Neural progenitor cell (in vitro differentiated cells): ENCODE measurements around the gene CDK11A. TPM values are rescaled to one million over a fixed set of nuclear protein-coding genes. Genes with fewer than 3 reads are reported as not detected.

Experiments
- DNase-seq: peaks from one replicate; pipeline ENCODE4 v3.0.0-alpha.2; 2016; ENCODE audit warnings: low spot score
- H2AFZ ChIP-seq: fragments of 200-600 bp; sonication (generic); replicated peaks from 2 replicates; pipeline ENCODE4 v1.6.1; 2016; ENCODE audit warnings: antibody characterized with exemption
- H3F3A ChIP-seq: fragments of 200-600 bp; sonication (generic); 2 replicates; pipeline ENCODE4 v1.6.1; 2016; ENCODE audit warnings: antibody characterized with exemption, low read depth
- H3K27ac ChIP-seq: fragments of 200-600 bp; sonication (generic); 2 replicates; pipeline ENCODE4 v1.5.1; 2016; ENCODE audit warnings: mild to moderate bottlenecking
- H3K27me3 ChIP-seq: fragments of 200-600 bp; sonication (generic); 2 replicates; pipeline ENCODE4 v1.6.1; 2016; ENCODE audit warnings: mild to moderate bottlenecking, moderate library complexity
- H3K36me3 ChIP-seq: fragments of 200-600 bp; sonication (generic); 2 replicates; pipeline ENCODE4 v1.5.1; 2016
- H3K4me1 ChIP-seq: fragments of 200-600 bp; sonication (generic); 2 replicates; pipeline ENCODE4 v1.6.1; 2016; ENCODE audit warnings: mixed run types
- H3K4me2 ChIP-seq: fragments of 200-600 bp; sonication (generic); 2 replicates; pipeline ENCODE4 v1.6.1; 2016
- H3K4me3 ChIP-seq: fragments of 200-600 bp; sonication (generic); 2 replicates; pipeline ENCODE4 v1.5.1; 2016
- H3K79me2 ChIP-seq: fragments of 200-600 bp; sonication (generic); 2 replicates; pipeline ENCODE4 v1.6.1; 2016; ENCODE audit warnings: low read depth
- H3K9ac ChIP-seq: fragments of 200-600 bp; sonication (generic); 2 replicates; pipeline ENCODE4 v1.6.1; 2016
- H3K9me3 ChIP-seq: fragments of 200-600 bp; sonication (generic); 2 replicates; pipeline ENCODE4 v1.5.1; 2016; ENCODE audit warnings: low read depth
- H4K20me1 ChIP-seq: fragments of 200-600 bp; sonication (generic); 2 replicates; pipeline ENCODE4 v1.6.1; 2016; ENCODE audit warnings: low read depth
- H3K27ac Mint-ChIP-seq: 3 replicates; pipeline ENCODE4 v1.8.0; 2021; ENCODE audit warnings: mixed read lengths
- H3K27me3 Mint-ChIP-seq: 2 replicates; pipeline ENCODE4 v1.8.0; 2022; ENCODE audit warnings: low read depth, mild to moderate bottlenecking, inconsistent platforms, moderate library complexity, mixed read lengths; ENCODE audit not compliant: insufficient read depth
- H3K36me3 Mint-ChIP-seq: 3 replicates; pipeline ENCODE4 v1.8.0; 2021; ENCODE audit warnings: mixed read lengths
- H3K4me1 Mint-ChIP-seq: 3 replicates; pipeline ENCODE4 v1.8.0; 2021; ENCODE audit warnings: mixed read lengths
- H3K4me3 Mint-ChIP-seq: 3 replicates; pipeline ENCODE4 v1.8.0; 2021; ENCODE audit warnings: mild to moderate bottlenecking, moderate library complexity, mixed read lengths
- H3K9me3 Mint-ChIP-seq: 3 replicates; pipeline ENCODE4 v1.8.0; 2020; ENCODE audit warnings: mixed read lengths
- EZH2 ChIP-seq: fragments of 200-600 bp; sonication (generic); IDR thresholded peaks from 2 replicates; pipeline ENCODE4 v1.6.1; 2017; ENCODE audit warnings: antibody characterized with exemption, mild to moderate bottlenecking, moderate library complexity
- EZH2phosphoT487 ChIP-seq: fragments of 200-600 bp; sonication (generic); IDR thresholded peaks from 2 replicates; pipeline ENCODE4 v1.6.1; 2017; ENCODE audit warnings: antibody characterized with exemption
- total RNA-seq: library from RNA; depleted of rRNA; stranded (reverse); fragments of >200 nt; gene quantifications from 2 replicates; pipeline ENCODE4 v1.2.3, GENCODE V29; 2015; ENCODE audit warnings: low replicate concordance
- TF ChIP-seq, protein P1 (sequence below): fragments of 200-600 bp; sonication (generic); IDR thresholded peaks from 2 replicates; pipeline ENCODE4 v1.5.1; 2017; ENCODE audit warnings: antibody characterized with exemption, mild to moderate bottlenecking

The CDK11A gene
- total RNA-seq, 1 donor from 2014 or later = 6.6 TPM

DNA sequence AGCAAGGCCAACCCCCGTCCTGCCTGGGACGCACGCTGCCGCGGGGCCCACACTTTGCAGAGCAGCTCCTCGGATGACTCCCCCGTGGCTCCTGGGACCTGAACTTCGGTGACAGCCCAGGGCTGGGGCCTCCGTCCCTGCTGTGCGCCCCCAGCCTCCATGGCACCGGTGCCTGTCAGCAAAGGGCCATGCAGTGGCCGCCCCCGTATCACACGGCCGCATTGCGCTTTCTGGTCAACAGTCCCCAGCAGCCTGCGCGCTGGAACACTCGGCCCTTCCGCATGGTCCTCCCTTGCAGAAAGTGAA, 36.1 kb upstream of the CDK11A start:
- Mint-ChIP-seq H3K9me3 (no peaks in the 10 kb centered on the region), H3K36me3 (peaks cover 18% of the 10 kb centered on the region), H3K27me3 (peaks cover 2% of the 10 kb centered on the region), H3K27ac (no peak overlapping the region), H3K4me3 (no peak overlapping the region), H3K4me1 (peaks cover 2% of the 10 kb centered on the region)
- Histone ChIP-seq H3K27me3 (no peaks in the 10 kb centered on the region), H3K36me3 (no peaks in the 10 kb centered on the region), H3K27ac (no peak overlapping the region), H3F3A (no peaks in the 10 kb centered on the region), H3K9me3 (no peaks in the 10 kb centered on the region), H3K4me2 (no peak overlapping the region), H3K79me2 (peaks cover 8% of the 10 kb centered on the region), H3K4me3 (no peak overlapping the region), H3K9ac (no peak overlapping the region), H2AFZ (no peak overlapping the region), H3K4me1 (no peaks in the 10 kb centered on the region), H4K20me1 (peaks cover 12% of the 10 kb centered on the region)
- TF ChIP-seq EZH2 (no peak), EZH2phosphoT487 (no peak)
- TF ChIP-seq, protein P1, sequence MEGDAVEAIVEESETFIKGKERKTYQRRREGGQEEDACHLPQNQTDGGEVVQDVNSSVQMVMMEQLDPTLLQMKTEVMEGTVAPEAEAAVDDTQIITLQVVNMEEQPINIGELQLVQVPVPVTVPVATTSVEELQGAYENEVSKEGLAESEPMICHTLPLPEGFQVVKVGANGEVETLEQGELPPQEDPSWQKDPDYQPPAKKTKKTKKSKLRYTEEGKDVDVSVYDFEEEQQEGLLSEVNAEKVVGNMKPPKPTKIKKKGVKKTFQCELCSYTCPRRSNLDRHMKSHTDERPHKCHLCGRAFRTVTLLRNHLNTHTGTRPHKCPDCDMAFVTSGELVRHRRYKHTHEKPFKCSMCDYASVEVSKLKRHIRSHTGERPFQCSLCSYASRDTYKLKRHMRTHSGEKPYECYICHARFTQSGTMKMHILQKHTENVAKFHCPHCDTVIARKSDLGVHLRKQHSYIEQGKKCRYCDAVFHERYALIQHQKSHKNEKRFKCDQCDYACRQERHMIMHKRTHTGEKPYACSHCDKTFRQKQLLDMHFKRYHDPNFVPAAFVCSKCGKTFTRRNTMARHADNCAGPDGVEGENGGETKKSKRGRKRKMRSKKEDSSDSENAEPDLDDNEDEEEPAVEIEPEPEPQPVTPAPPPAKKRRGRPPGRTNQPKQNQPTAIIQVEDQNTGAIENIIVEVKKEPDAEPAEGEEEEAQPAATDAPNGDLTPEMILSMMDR = no peak
- no peak for DNase-seq

DNA sequence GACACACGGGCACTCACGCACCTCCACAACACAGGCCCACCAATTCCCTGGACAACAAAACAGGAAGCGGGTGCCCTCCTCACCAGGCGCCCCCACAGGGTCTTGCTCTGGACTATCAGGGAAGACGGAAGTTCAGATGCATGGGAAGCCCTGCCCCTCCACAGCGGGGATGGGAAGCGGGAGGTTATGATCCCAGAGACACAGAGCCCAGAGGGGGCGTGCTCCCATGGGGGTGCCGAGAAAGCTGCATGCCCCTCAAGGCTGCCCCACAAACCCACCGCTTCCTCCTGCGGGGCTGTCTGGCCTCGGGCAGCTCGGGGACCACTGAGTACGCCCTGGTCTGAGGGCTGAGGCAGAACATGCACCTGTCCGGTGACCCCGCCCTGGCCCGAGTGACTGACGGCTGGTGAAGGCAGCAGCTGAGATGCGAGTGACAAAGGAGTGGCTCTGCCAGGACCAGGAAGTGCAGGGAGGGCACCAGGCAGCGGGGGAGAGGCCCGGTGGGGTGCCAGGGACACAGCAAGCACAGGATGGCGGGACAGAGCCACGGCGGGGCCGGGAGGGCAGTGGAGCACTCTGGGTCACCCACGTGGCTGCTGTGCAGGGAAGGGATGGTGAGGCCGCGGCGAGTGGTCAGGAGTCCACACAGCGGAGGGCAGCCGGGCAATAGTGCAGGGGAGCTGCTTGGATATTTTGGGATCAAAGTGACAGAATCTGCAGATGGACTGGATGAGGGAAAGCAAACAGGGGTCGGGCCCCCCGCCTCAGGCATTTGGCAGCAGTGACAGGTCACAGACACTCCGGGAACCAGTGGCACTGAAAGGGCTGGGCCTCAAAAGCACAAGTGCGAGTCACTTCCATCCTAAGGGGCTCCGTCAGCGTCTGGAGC, 35.5 kb upstream of the CDK11A start:
- Mint-ChIP-seq H3K27me3 (peaks cover 2% of the 10 kb centered on the region), H3K4me1 (peaks cover 2% of the 10 kb centered on the region), H3K4me3 (no peak overlapping the region), H3K36me3 (peaks cover 18% of the 10 kb centered on the region), H3K27ac (no peak overlapping the region), H3K9me3 (no peaks in the 10 kb centered on the region)
- Histone ChIP-seq H2AFZ (no peak overlapping the region), H3F3A (no peaks in the 10 kb centered on the region), H3K4me1 (no peaks in the 10 kb centered on the region), H3K9me3 (no peaks in the 10 kb centered on the region), H3K9ac (no peak overlapping the region), H3K27me3 (no peaks in the 10 kb centered on the region), H4K20me1 (peaks cover 12% of the 10 kb centered on the region), H3K36me3 (no peaks in the 10 kb centered on the region), H3K4me2 (no peak overlapping the region), H3K4me3 (no peak overlapping the region), H3K79me2 (peaks cover 5% of the 10 kb centered on the region), H3K27ac (no peak overlapping the region)
- DNase-seq = no peak
- TF ChIP-seq EZH2phosphoT487 (no peak), EZH2 (no peak)
- TF ChIP-seq, protein P1 = no peak

DNA sequence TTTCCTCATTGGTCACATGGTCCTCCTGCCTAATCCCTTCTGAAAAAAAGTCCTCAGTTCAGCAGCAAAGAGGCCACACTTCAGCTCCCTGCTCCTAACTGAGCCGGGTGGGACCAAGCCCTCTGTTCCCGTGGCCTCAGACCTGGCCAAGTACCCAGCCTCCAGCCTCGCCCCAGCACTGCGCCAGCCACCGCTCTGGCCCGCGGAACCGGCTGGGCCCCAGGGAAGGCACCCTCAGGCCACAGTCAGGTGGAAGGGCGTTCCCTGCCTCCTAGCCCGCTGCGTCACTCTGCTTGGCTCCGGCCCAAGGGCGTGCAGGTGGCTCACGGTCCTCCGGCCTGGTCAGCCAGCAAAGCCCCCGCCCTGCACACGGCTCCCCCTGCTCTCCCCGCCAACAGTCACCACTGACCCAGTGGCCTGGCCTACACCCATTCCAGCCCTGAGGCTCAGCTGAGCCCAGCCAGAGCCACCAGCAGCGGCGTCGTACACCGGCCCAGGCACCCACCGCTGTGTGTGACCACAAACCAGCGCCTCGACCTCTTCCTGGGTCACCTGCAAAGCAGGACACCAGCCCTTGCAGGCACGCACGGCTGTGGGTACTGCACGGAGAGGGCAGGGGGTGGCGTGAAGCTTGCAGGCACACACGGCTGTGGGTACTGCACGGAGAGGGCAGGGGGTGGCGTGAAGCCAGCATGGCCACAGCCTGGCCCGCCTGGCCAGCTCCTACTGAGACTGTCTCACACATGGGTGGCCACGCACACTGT, 34.7 kb upstream of the CDK11A start:
- H3K9me3 ChIP-seq = no peaks in the 10 kb centered on the region
- H2AFZ ChIP-seq = no peak overlapping the region
- no peaks in the 10 kb centered on the region for H3K27me3 ChIP-seq
- peaks cover 12% of the 10 kb centered on the region for H4K20me1 ChIP-seq
- H3K4me1 ChIP-seq = no peaks in the 10 kb centered on the region
- H3K9me3 Mint-ChIP-seq = no peaks in the 10 kb centered on the region
- peaks cover 2% of the 10 kb centered on the region for H3K27me3 Mint-ChIP-seq
- no peak for DNase-seq
- H3K27ac ChIP-seq = no peak overlapping the region
- H3K36me3 Mint-ChIP-seq = peaks cover 16% of the 10 kb centered on the region
- H3K27ac Mint-ChIP-seq = no peak overlapping the region
- H3F3A ChIP-seq = no peaks in the 10 kb centered on the region
- H3K36me3 ChIP-seq = no peaks in the 10 kb centered on the region
- H3K79me2 ChIP-seq = peaks cover 3% of the 10 kb centered on the region
- no peak overlapping the region for H3K4me3 ChIP-seq
- no peak overlapping the region for H3K9ac ChIP-seq
- H3K4me3 Mint-ChIP-seq = no peak overlapping the region
- TF ChIP-seq EZH2phosphoT487 (no peak), EZH2 (no peak)
- TF ChIP-seq, protein P1 = no peak
- no peak overlapping the region for H3K4me2 ChIP-seq
- peaks cover 2% of the 10 kb centered on the region for H3K4me1 Mint-ChIP-seq
